HG02852 (cell line): ENCODE results near the gene MOK.

Experiments
- ATAC-seq: cut with Tn5 transposase; IDR thresholded peaks from one replicate; pipeline ENCODE4 v1.9.1; 2021; ENCODE audit warnings: mild to moderate bottlenecking, moderate library complexity; ENCODE audit not compliant: unreplicated experiment

The MOK gene

GRCh38 chr14:102226356-102227125 lies 78.4 kb downstream of the MOK start:
- ATAC-seq = no peak

GRCh38 chr14:102225936-102226335 lies 79.0 kb downstream of the MOK start:
- no peak for ATAC-seq

- no peak for ATAC-seq
These were observed 79.6 kb downstream of the MOK start for GRCh38 chr14:102225386-102225785.

- no peak for ATAC-seq
These were observed 81.3 kb downstream of the MOK start for GRCh38 chr14:102223682-102224081.

GRCh38 chr14:102222751-102223150 lies 82.2 kb downstream of the MOK start:
- no peak for ATAC-seq

GRCh38 chr14:102222009-102222575 lies 82.9 kb downstream of the MOK start:
- ATAC-seq = no peak

- no peak for ATAC-seq
These were observed 83.9 kb downstream of the MOK start for GRCh38 chr14:102221026-102221425.

GRCh38 chr14:102220031-102220430 lies 84.9 kb downstream of the MOK start:
- ATAC-seq = no peak

- no peak for ATAC-seq
These were observed 85.6 kb downstream of the MOK start for GRCh38 chr14:102219316-102219715.

- no peak for ATAC-seq
These were observed 86.3 kb downstream of the MOK start for GRCh38 chr14:102218688-102219087.

GRCh38 chr14:102217987-102218421 lies 87.0 kb downstream of the MOK start:
- ATAC-seq = no peak

GRCh38 chr14:102217399-102217798 lies 87.6 kb downstream of the MOK start:
- ATAC-seq = no peak

GRCh38 chr14:102215576-102216250 lies 89.3 kb downstream of the MOK start:
- ATAC-seq = no peak

- ATAC-seq = no peak
These were observed 89.9 kb downstream of the MOK start for GRCh38 chr14:102215071-102215470.

- ATAC-seq = no peak
These were observed 90.8 kb downstream of the MOK start for GRCh38 chr14:102213984-102214658.

- no peak for ATAC-seq
These were observed 91.5 kb downstream of the MOK start for GRCh38 chr14:102213470-102213869.

GRCh38 chr14:102212845-102213244 lies 92.1 kb downstream of the MOK start:
- ATAC-seq = no peak

- no peak for ATAC-seq
These were observed 92.6 kb downstream of the MOK start for GRCh38 chr14:102212356-102212755.

- ATAC-seq = no peak
These were observed 93.7 kb downstream of the MOK start for GRCh38 chr14:102211240-102211639.

- no peak for ATAC-seq
These were observed 94.4 kb downstream of the MOK start for GRCh38 chr14:102210421-102211042.
